ENCODE measurements around the gene CTNNBIP1.

CTNNBIP1 gene

DNA sequence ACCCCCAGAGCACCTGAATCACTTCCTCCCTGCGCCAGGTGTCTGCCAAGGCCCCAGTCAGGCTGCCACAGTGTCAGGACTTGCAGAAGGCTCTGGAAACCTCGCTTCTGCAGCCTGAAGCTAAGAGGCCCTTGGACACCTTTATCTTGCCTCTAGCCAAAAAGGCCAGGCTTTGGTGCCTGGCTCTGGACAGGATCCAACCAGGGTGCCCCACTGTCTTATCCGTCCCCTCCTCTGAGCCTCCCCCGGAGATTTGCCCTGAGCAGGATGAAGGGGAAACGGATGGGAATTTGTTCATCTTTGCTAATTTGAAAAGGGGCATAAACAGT lies 73.5 kb downstream of the CTNNBIP1 start:
- WGBS (ENCODE audit: extremely low coverage, insufficient coverage, insufficient read length): no CpG with 5 or more reads among the region's 5 CpGs

GRCh38 chr1:9835758-9836631 lies 74.1 kb downstream of the CTNNBIP1 start:
- H3K18ac ChIP-seq (ENCODE audit: low read length): no peak overlapping the region
- peak overlapping the region; percentile 23 for H2AFZ ChIP-seq (ENCODE audit: insufficient read depth, low read length, poor library complexity)
- no peak overlapping the region for H2BK5ac ChIP-seq (ENCODE audit: low read depth, low read length, poor library complexity)
- H2BK120ac ChIP-seq (ENCODE audit: insufficient read depth, low read length, poor library complexity): no peak overlapping the region
- no peaks in the 10 kb centered on the region for H3K9me3 ChIP-seq (ENCODE audit: insufficient read depth, low read depth, low read length)
- no peak overlapping the region for H3K4ac ChIP-seq (ENCODE audit: low read depth, low read length)
- no peak overlapping the region for H2BK12ac ChIP-seq (ENCODE audit: low read length)
- H3K27ac ChIP-seq (ENCODE audit: low read depth, low read length): no peak overlapping the region
- no peak overlapping the region for H4K91ac ChIP-seq (ENCODE audit: low read depth, low read length)
- H3K9ac ChIP-seq (ENCODE audit: low read length): no peak overlapping the region
- no peak overlapping the region for H2AK5ac ChIP-seq (ENCODE audit: low read length)
- no peak overlapping the region for H3K23ac ChIP-seq (ENCODE audit: low read length)
- H3K79me2 ChIP-seq (ENCODE audit: control insufficient read depth, insufficient read depth, low read length, poor library complexity): no peaks in the 10 kb centered on the region
- no peaks in the 10 kb centered on the region for H3K79me1 ChIP-seq (ENCODE audit: low read length)
- peak overlapping the region; percentile 11 for H3K4me3 ChIP-seq (ENCODE audit: low read depth, low read length)
- H4K12ac ChIP-seq (ENCODE audit: low read depth, low read length): no peak overlapping the region
- no CpG with 5 or more reads among the region's 15 CpGs for WGBS (ENCODE audit: extremely low coverage, insufficient coverage, insufficient read length)
- no peak overlapping the region for H3K14ac ChIP-seq (ENCODE audit: low read length)
- no peaks in the 10 kb centered on the region for H3K4me1 ChIP-seq (ENCODE audit: control insufficient read depth in 1 of 2, insufficient read depth in 2 of 2, low read length in 2 of 2)
- no peak overlapping the region for H3K4me2 ChIP-seq (ENCODE audit: low read length)
- no peak for DNase-seq
- no peaks in the 10 kb centered on the region for H3K27me3 ChIP-seq (ENCODE audit: insufficient read depth, low read length)
- H4K8ac ChIP-seq (ENCODE audit: low read depth, low read length): no peak overlapping the region
- H3K36me3 ChIP-seq (ENCODE audit: control insufficient read depth in 1 of 2, insufficient read depth in 2 of 2, low read length in 2 of 2): no peaks in the 10 kb centered on the region

More for the DNA sequence above, 73.5 kb downstream of the CTNNBIP1 start:
- no peaks in the 10 kb centered on the region for H3K79me2 ChIP-seq (ENCODE audit: control insufficient read depth, insufficient read depth, low read length, poor library complexity)
- no peak overlapping the region for H3K18ac ChIP-seq (ENCODE audit: low read length)
- no peak overlapping the region for H4K8ac ChIP-seq (ENCODE audit: low read depth, low read length)
- H3K4me3 ChIP-seq (ENCODE audit: low read depth, low read length): no peak overlapping the region
- no peak overlapping the region for H4K12ac ChIP-seq (ENCODE audit: low read depth, low read length)
- H3K9ac ChIP-seq (ENCODE audit: low read length): no peak overlapping the region
- DNase-seq: no peak
- no peaks in the 10 kb centered on the region for H3K79me1 ChIP-seq (ENCODE audit: low read length)
- H2AFZ ChIP-seq (ENCODE audit: insufficient read depth, low read length, poor library complexity): no peak overlapping the region
- no peaks in the 10 kb centered on the region for H3K9me3 ChIP-seq (ENCODE audit: insufficient read depth, low read depth, low read length)
- no peak overlapping the region for H2BK5ac ChIP-seq (ENCODE audit: low read depth, low read length, poor library complexity)
- no peak overlapping the region for H4K91ac ChIP-seq (ENCODE audit: low read depth, low read length)
- no peak overlapping the region for H3K4ac ChIP-seq (ENCODE audit: low read depth, low read length)
- H3K4me2 ChIP-seq (ENCODE audit: low read length): no peak overlapping the region
- no peak overlapping the region for H2BK12ac ChIP-seq (ENCODE audit: low read length)
- no peak overlapping the region for H3K27ac ChIP-seq (ENCODE audit: low read depth, low read length)
- no peaks in the 10 kb centered on the region for H3K27me3 ChIP-seq (ENCODE audit: insufficient read depth, low read length)
- no peaks in the 10 kb centered on the region for H3K4me1 ChIP-seq (ENCODE audit: control insufficient read depth in 1 of 2, insufficient read depth in 2 of 2, low read length in 2 of 2)
- no peaks in the 10 kb centered on the region for H3K36me3 ChIP-seq (ENCODE audit: control insufficient read depth in 1 of 2, insufficient read depth in 2 of 2, low read length in 2 of 2)
- no peak overlapping the region for H3K23ac ChIP-seq (ENCODE audit: low read length)
- H3K14ac ChIP-seq (ENCODE audit: low read length): no peak overlapping the region
- H2BK120ac ChIP-seq (ENCODE audit: insufficient read depth, low read length, poor library complexity): no peak overlapping the region
- H2AK5ac ChIP-seq (ENCODE audit: low read length): no peak overlapping the region

- no peak overlapping the region for H4K8ac ChIP-seq (ENCODE audit: low read depth, low read length)
- H2BK12ac ChIP-seq (ENCODE audit: low read length): no peak overlapping the region
- H3K4me2 ChIP-seq (ENCODE audit: low read length): no peak overlapping the region
Observed at GRCh38 chr1:9835404-9835757, 74.7 kb downstream of the CTNNBIP1 start.

GRCh38 chr1:9833632-9834031 lies 76.4 kb downstream of the CTNNBIP1 start:
- Histone ChIP-seq H2BK12ac (ENCODE audit: low read length) (no peak overlapping the region), H3K79me2 (ENCODE audit: control insufficient read depth, insufficient read depth, low read length, poor library complexity) (no peaks in the 10 kb centered on the region), H3K14ac (ENCODE audit: low read length) (no peak overlapping the region), H2AK5ac (ENCODE audit: low read length) (no peak overlapping the region), H3K4me3 (ENCODE audit: low read depth, low read length) (no peak overlapping the region), H3K4ac (ENCODE audit: low read depth, low read length) (no peak overlapping the region), H3K27me3 (ENCODE audit: insufficient read depth, low read length) (no peaks in the 10 kb centered on the region), H3K79me1 (ENCODE audit: low read length) (no peaks in the 10 kb centered on the region), H2BK5ac (ENCODE audit: low read depth, low read length, poor library complexity) (no peak overlapping the region), H3K36me3 (ENCODE audit: control insufficient read depth in 1 of 2, insufficient read depth in 2 of 2, low read length in 2 of 2) (no peaks in the 10 kb centered on the region), H3K4me2 (ENCODE audit: low read length) (no peak overlapping the region), H4K12ac (ENCODE audit: low read depth, low read length) (no peak overlapping the region), H3K23ac (ENCODE audit: low read length) (no peak overlapping the region), H4K91ac (ENCODE audit: low read depth, low read length) (no peak overlapping the region), H3K4me1 (ENCODE audit: control insufficient read depth in 1 of 2, insufficient read depth in 2 of 2, low read length in 2 of 2) (no peaks in the 10 kb centered on the region), H3K27ac (ENCODE audit: low read depth, low read length) (no peak overlapping the region), H2BK120ac (ENCODE audit: insufficient read depth, low read length, poor library complexity) (no peak overlapping the region), H2AFZ (ENCODE audit: insufficient read depth, low read length, poor library complexity) (no peak overlapping the region), H3K9ac (ENCODE audit: low read length) (no peak overlapping the region), H3K18ac (ENCODE audit: low read length) (no peak overlapping the region), H3K9me3 (ENCODE audit: insufficient read depth, low read depth, low read length) (no peaks in the 10 kb centered on the region), H4K8ac (ENCODE audit: low read depth, low read length) (no peak overlapping the region)
- DNase-seq: no peak
- WGBS (ENCODE audit: extremely low coverage, insufficient coverage, insufficient read length): no CpG with 5 or more reads among the region's 3 CpGs

More at GRCh38 chr1:9835404-9835757, 74.7 kb downstream of the CTNNBIP1 start:
- no peak overlapping the region for H2AK5ac ChIP-seq (ENCODE audit: low read length)
- H3K36me3 ChIP-seq (ENCODE audit: control insufficient read depth in 1 of 2, insufficient read depth in 2 of 2, low read length in 2 of 2): no peaks in the 10 kb centered on the region
- H4K12ac ChIP-seq (ENCODE audit: low read depth, low read length): no peak overlapping the region
- H3K27me3 ChIP-seq (ENCODE audit: insufficient read depth, low read length): no peaks in the 10 kb centered on the region
- WGBS (ENCODE audit: extremely low coverage, insufficient coverage, insufficient read length): no CpG with 5 or more reads among the region's 9 CpGs
- H3K4me1 ChIP-seq (ENCODE audit: control insufficient read depth in 1 of 2, insufficient read depth in 2 of 2, low read length in 2 of 2): no peaks in the 10 kb centered on the region
- no peaks in the 10 kb centered on the region for H3K79me2 ChIP-seq (ENCODE audit: control insufficient read depth, insufficient read depth, low read length, poor library complexity)
- no peaks in the 10 kb centered on the region for H3K79me1 ChIP-seq (ENCODE audit: low read length)
- H3K9ac ChIP-seq (ENCODE audit: low read length): no peak overlapping the region
- no peak for DNase-seq
- no peaks in the 10 kb centered on the region for H3K9me3 ChIP-seq (ENCODE audit: insufficient read depth, low read depth, low read length)
- no peak overlapping the region for H2BK5ac ChIP-seq (ENCODE audit: low read depth, low read length, poor library complexity)
- H2AFZ ChIP-seq (ENCODE audit: insufficient read depth, low read length, poor library complexity): no peak overlapping the region
- H3K14ac ChIP-seq (ENCODE audit: low read length): no peak overlapping the region
- H2BK120ac ChIP-seq (ENCODE audit: insufficient read depth, low read length, poor library complexity): no peak overlapping the region
- H3K4ac ChIP-seq (ENCODE audit: low read depth, low read length): no peak overlapping the region
- no peak overlapping the region for H3K23ac ChIP-seq (ENCODE audit: low read length)
- H3K18ac ChIP-seq (ENCODE audit: low read length): no peak overlapping the region
- no peak overlapping the region for H3K27ac ChIP-seq (ENCODE audit: low read depth, low read length)
- H3K4me3 ChIP-seq (ENCODE audit: low read depth, low read length): no peak overlapping the region
- no peak overlapping the region for H4K91ac ChIP-seq (ENCODE audit: low read depth, low read length)
